Tibial nerve (tissue), 3 donors: ENCODE data around the gene TBC1D20.

ENCODE experiments used
- CTCF ChIP-seq, 5 experiments: fragments of 200-600 bp in 3 of 5; fragments of 450-650 bp in 2 of 5; sonication (generic) in 3 of 5; IDR thresholded peaks; one replicate each; pipeline ENCODE4 v1.5.1; 2016 to 2019; ENCODE audit warnings: antibody characterized with exemption in 5 of 5, mild to moderate bottlenecking in 3 of 5, moderate library complexity in 2 of 5
- POLR2A ChIP-seq, 2 donors: fragments of 450-650 bp; IDR thresholded peaks; one replicate each; pipeline ENCODE4 v1.6.1; 2017; ENCODE audit warnings: antibody characterized with exemption in 2 of 2, mild to moderate bottlenecking in 2 of 2, moderate library complexity in 2 of 2

GRCh38 chr20:440636-441035, 21.7 kb downstream of the TBC1D20 start:
- TF ChIP-seq CTCF (IDR thresholded peaks at IDR 0.05): no peak
- TF ChIP-seq POLR2A (IDR thresholded peaks at IDR 0.05): no peak
